GM19193 (cell line): Measurements from ENCODE around the gene KSR1.

Source experiments
- POLR2A ChIP-seq: IDR thresholded peaks from 4 replicates; pipeline ENCODE4 v1.6.1; 2011; ENCODE audit not compliant: insufficient read depth, insufficient read length; ENCODE audit errors: extremely low read depth

KSR1 gene

DNA sequence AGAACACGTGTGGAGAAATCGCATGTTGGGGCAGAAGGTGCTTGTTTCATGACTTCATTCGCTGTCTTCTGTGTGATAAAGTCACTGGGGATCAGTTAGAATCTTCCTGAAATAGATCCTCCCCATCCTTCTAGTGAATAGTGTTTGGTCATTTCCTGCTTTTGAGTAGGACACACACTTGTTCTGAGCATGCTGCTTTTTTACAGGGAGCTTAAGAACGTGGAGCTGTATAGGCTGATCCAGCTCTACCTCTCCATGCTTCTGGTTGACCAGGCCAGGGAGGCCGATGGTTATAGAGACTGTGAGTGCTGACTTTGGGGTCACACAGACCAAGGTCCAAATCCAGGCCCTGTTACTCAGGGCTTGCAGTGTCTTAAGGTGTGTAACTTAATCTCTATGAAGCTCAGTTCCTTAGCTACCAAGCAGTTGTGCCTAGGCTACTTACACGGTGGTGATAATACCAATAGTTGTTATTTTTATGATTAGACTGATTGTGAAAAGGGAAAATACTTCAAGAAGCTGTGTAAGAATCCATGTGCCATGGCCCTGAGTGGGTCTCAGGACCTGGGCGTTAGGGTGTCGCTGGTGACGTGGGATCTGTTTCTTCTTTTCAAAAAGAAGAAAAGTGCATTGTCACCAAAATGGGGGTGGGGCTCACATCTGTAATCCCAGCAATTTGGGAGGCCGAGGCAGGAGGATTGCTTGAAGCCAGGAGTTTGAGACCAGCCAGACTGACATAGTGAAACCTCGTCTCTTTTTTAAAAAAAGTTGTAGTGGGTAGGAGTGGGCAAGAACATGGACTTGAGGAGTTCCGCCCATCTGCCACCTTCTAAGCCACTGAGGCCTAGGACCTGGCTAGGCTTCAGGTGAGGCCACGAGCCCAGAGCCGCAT is 110.7 kb downstream of the KSR1 start:
- TF ChIP-seq POLR2A = no peak

- TF ChIP-seq POLR2A = no peak
These were observed 111.3 kb downstream of the KSR1 start for GRCh38 chr17:27567563-27567859.

- no peak for TF ChIP-seq POLR2A
These were observed 112.0 kb downstream of the KSR1 start for GRCh38 chr17:27568216-27568615.

DNA sequence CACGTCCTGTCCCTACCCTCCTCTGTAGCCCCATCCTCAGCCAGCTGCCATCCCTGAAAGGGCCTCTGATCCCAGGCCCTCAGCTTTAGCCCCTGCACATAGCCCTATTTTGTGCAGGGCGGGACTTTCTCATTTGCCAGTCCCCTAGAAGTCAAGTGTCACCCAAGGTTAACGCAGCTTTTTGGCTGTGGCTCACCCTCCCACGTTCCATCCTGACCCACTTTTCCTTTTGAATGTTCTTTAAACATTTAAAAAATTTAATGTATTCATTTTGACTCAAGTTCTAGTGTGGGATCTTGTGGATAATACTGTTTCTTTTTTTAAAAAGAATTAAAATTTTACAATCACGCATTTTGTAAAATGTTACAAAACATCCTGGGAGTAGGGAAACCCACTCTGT is 112.6 kb downstream of the KSR1 start:
- no peak for TF ChIP-seq POLR2A

DNA sequence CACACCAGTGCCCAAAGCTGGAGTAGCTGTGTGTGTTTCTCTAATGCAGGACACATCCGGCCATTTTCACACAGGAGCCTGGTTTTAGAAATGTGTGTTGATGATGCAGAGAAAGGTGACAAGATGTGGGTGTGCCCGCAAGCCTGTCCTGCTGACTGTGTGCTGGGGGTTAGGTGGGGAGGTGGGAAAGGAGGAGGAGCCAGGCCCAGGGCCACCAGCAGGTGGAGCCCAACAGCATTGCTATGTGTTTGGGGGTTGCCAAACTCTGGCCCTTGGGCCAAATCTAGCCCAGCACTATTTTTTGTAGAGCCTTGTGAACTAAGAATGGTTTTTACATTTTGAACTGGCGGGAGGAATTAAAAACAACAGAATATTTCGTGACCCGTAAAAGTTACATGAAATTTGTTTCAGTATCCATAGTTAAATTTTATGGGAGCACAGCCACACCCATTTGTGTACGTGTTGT is 113.0 kb downstream of the KSR1 start:
- no peak for TF ChIP-seq POLR2A

GRCh38 chr17:27569884-27570577 is 113.8 kb downstream of the KSR1 start:
- TF ChIP-seq POLR2A = no peak

DNA sequence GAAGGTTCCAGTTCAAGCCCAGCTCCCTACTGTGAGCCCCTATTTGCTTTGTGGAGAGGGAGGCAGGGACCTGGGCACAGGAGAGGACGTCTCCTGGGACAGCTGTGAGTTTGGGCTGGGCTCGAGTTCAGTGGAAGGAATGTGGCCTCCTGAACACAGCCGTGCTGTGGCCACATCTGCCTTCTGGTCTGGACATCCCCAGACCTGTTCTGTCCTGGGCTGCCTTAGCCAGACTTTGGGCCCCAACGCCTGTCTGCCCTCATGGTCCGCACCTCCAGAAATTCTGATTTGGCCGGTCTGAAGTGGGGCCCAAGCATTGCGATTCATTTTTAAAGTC is 114.3 kb downstream of the KSR1 start:
- no peak for TF ChIP-seq POLR2A

- TF ChIP-seq POLR2A = no peak
These were observed 115.5 kb downstream of the KSR1 start for GRCh38 chr17:27571563-27572352.

GRCh38 chr17:27572665-27573064 is 116.4 kb downstream of the KSR1 start:
- TF ChIP-seq POLR2A = no peak

DNA sequence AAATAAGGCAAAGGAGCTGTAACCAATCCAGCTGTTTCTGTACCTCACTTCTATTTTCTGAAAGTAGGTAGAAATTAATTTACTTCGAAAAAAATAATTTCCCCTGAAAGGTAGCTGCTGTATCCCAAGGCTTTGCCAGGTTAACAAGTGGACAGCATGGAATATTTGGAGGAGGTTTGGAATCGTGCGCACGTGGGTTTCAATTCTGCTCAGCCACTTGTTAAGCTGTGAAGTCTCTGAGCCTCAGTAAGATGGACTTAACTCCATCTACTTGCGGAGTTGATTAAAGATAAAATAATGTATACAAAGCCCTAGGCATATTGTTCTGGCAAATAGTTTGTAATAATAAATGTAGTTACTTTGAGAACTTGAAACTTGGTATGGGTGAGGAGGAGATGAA is 117.3 kb downstream of the KSR1 start:
- no peak for TF ChIP-seq POLR2A

GRCh38 chr17:27573971-27574525 is 117.8 kb downstream of the KSR1 start:
- no peak for TF ChIP-seq POLR2A

GRCh38 chr17:27575096-27575911 is 119.1 kb downstream of the KSR1 start:
- TF ChIP-seq POLR2A = no peak

DNA sequence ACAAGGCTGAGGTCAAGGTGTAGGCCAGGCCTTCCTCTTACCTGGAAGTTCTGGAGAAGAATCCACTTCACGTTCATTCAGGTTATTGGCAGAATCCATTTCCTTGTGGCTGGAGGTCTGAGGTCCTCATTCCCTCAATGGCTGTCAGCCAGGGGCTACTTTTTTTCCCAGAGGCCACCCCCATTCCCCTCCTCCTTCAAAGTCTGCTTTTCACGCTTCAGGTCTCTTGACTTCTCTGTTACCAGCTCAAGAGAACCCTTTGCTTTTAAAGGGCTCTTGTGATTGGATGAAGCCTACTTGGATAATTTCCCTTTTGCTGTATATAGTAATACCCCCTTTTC is 119.6 kb downstream of the KSR1 start:
- TF ChIP-seq POLR2A = no peak

DNA sequence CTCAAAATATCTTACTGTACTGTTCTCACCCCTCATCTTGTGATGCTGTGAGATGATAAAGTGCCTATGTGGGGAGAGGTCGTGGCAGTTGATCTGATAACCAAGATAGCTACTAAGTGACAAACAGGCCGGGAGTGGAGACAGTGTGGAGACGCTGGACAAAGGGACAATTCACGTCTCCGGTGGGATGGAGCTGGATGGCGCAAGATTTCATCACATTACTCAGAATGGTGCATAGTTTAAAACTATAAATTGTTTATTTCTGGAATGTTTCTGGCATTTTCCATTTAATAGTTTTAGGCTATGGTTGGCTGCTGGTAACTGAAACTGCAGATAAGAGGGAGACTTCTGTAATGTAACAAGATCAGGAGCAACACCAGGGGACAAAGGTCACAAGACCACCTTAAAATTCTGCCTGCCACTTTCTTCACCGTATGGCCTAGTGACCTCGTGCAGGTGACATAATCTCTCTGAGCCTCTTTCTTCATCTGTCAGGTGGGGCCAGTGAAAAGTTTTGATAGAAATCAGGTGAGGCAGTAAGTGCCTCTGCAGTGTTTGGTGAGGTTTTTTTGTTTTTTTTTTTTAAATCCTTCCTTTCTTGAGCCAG is 120.3 kb downstream of the KSR1 start:
- no peak for TF ChIP-seq POLR2A
